ENCODE data around the gene TTLL10.

- no peak for TF ChIP-seq ZNF384 (IDR thresholded peaks at IDR 0.05)
- no peak for TF ChIP-seq TARDBP (IDR thresholded peaks at IDR 0.05)
Observed at GRCh38 chr1:1234180-1234808, 60.6 kb downstream of the TTLL10 start.

Data from HEK293T (cell line).